ENCODE measurements around the gene TPRN.

GRCh38 chr9:137161558-137162486 lies 38.7 kb downstream of the TPRN start:
- no peak for TF ChIP-seq POLR2AphosphoS5 (IDR thresholded peaks at IDR 0.05; ENCODE audit: low read depth, low read length)
- TF ChIP-seq TAF1 (IDR thresholded peaks at IDR 0.05; ENCODE audit: borderline replicate concordance, low read depth, low read length): no peak
- no peak for TF ChIP-seq POLR2A (IDR thresholded peaks at IDR 0.05; ENCODE audit: low read depth, low read length)

Measured in GM12892 (cell line).